Prostate gland (tissue), 2 donors: ENCODE data around the gene PSAT1. TPM values are rescaled to one million over a fixed set of nuclear protein-coding genes. Genes with fewer than 3 reads are reported as not detected.

Experiments used
- DNase-seq: peaks from one replicate; pipeline ENCODE4 v3.0.0-alpha.2; 2019; ENCODE audit warnings: low spot score
- H3K27ac ChIP-seq, 2 donors: fragments of 200-600 bp; sonication (generic); 2 replicates each; pipeline ENCODE4 v1.5.1; 2017 to 2019
- H3K27me3 ChIP-seq: fragments of 200-600 bp; sonication (generic); replicated peaks from 2 replicates; pipeline ENCODE4 v1.5.1; 2019; ENCODE audit not compliant: insufficient read depth
- H3K36me3 ChIP-seq, 2 donors: fragments of 200-600 bp; sonication (generic); 1 replicate in 1 of 2; 2 replicates in 1 of 2; pipeline versions ENCODE4 v1.5.1 to v1.8.1; 2017 to 2019
- H3K4me1 ChIP-seq: fragments of 200-600 bp; sonication (generic); replicated peaks from 2 replicates; pipeline ENCODE4 v1.5.1; 2019
- H3K4me3 ChIP-seq, 2 donors: fragments of 200-600 bp; sonication (generic); 2 replicates each; pipeline ENCODE4 v1.5.1; 2017 to 2019
- H3K9me3 ChIP-seq: fragments of 200-600 bp; sonication (generic); 2 replicates; pipeline ENCODE4 v1.5.1; 2017
- POLR2A ChIP-seq: fragments of 450-650 bp; IDR thresholded peaks from one replicate; pipeline ENCODE4 v1.6.1; 2016; ENCODE audit warnings: antibody characterized with exemption, mild to moderate bottlenecking
- POLR2AphosphoS5 ChIP-seq: sonication (generic); formaldehyde crosslinking; IDR thresholded peaks from one replicate; pipeline ENCODE4 v1.6.1; 2017; ENCODE audit warnings: antibody characterized with exemption
- WGBS: methylation state at CpG from one replicate; pipeline ENCODE4 v1.1.5; 2018; 5-methylcytosine and 5-hydroxymethylcytosine counted together
- intact Hi-C: fragments of 100-400 bp; cut with DNase I; formaldehyde crosslinking; loops from one replicate; pipeline ENCODE4 v1.14.2; 2022
- total RNA-seq, 2 donors: library from RNA; depleted of rRNA; stranded (reverse); fragments of >200 nt; gene quantifications; one replicate each; pipeline ENCODE4 v1.1.0, GENCODE V29; 2016
- TF ChIP-seq, protein P1 (sequence below), 4 experiments: fragments of 200-600 bp in 2 of 4; fragments of 450-650 bp in 2 of 4; sonication (generic) in 2 of 4; IDR thresholded peaks; 1 replicate in 3 of 4; 2 replicates in 1 of 4; pipeline ENCODE4 v1.5.1; 2016 to 2019; ENCODE audit warnings: antibody characterized with exemption in 4 of 4, mild to moderate bottlenecking in 2 of 4, moderate library complexity in 2 of 4

The PSAT1 gene
- total RNA-seq, 2 donors from 2014 or later: 30.4 to 45.8 TPM

DNA sequence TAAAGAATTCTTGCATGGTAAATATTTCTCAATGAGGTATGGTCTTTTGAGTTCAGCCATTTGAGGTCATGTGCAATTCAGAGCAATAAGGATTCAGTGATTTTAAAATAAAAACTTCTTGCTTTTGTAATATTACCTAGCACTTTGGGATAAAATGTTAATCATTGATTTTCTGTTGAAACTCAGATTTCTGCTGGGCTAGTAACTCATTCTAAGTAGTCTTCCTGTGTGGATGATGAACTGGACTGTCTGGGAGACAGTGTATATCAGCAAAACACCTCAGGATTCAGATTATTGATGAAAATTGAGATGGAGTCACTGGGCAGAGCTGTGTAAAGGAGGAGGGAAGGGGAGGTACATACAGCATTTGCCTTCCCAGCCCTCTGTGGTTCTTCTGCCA, 10.8 kb upstream of the PSAT1 start:
- no peak for DNase-seq
- Histone ChIP-seq H3K4me3 (no peak overlapping the region), H3K36me3 (no peaks in the 10 kb centered on the region), H3K27me3 (no peaks in the 10 kb centered on the region), H3K4me1 (no peaks in the 10 kb centered on the region), H3K9me3 (no peaks in the 10 kb centered on the region), H3K27ac (no peak overlapping the region)
- intact Hi-C loops: no loop called here
- TF ChIP-seq POLR2A (no peak), POLR2AphosphoS5 (no peak)
- TF ChIP-seq, protein P1, sequence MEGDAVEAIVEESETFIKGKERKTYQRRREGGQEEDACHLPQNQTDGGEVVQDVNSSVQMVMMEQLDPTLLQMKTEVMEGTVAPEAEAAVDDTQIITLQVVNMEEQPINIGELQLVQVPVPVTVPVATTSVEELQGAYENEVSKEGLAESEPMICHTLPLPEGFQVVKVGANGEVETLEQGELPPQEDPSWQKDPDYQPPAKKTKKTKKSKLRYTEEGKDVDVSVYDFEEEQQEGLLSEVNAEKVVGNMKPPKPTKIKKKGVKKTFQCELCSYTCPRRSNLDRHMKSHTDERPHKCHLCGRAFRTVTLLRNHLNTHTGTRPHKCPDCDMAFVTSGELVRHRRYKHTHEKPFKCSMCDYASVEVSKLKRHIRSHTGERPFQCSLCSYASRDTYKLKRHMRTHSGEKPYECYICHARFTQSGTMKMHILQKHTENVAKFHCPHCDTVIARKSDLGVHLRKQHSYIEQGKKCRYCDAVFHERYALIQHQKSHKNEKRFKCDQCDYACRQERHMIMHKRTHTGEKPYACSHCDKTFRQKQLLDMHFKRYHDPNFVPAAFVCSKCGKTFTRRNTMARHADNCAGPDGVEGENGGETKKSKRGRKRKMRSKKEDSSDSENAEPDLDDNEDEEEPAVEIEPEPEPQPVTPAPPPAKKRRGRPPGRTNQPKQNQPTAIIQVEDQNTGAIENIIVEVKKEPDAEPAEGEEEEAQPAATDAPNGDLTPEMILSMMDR (IDR thresholded peaks at IDR 0.05): no peak

DNA sequence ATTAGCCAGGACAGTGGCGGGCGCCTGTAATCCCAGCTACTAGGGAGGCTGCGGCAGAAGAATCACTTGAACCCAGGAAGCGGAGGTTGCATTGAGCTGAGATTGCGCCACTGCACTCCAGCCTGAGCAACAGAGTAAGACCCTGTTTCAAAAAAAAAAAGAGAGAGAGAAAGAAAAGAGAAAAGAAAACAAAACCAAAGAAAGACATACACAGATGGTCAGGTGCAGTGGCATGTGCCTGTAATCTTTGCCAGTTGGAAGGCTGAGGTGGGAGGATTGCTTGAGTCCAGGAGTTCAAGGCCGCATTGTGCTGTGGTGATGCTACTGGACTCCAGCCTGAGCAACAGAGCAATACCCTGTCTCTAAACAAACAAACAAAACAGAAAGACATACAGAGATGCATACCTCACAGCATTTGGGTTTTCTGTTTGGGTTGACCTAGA, 10.0 kb upstream of the PSAT1 start:
- intact Hi-C loops: no loop called here
- no peak overlapping the region for H3K4me3 ChIP-seq
- H3K27me3 ChIP-seq: no peaks in the 10 kb centered on the region
- TF ChIP-seq POLR2A (no peak), POLR2AphosphoS5 (no peak)
- TF ChIP-seq, protein P1 (IDR thresholded peaks at IDR 0.05): no peak
- 97% methylated on average over 6 of the region's 6 CpGs for WGBS
- no peaks in the 10 kb centered on the region for H3K36me3 ChIP-seq
- DNase-seq: no peak
- H3K27ac ChIP-seq: no peak overlapping the region
- H3K9me3 ChIP-seq: no peaks in the 10 kb centered on the region
- no peaks in the 10 kb centered on the region for H3K4me1 ChIP-seq

DNA sequence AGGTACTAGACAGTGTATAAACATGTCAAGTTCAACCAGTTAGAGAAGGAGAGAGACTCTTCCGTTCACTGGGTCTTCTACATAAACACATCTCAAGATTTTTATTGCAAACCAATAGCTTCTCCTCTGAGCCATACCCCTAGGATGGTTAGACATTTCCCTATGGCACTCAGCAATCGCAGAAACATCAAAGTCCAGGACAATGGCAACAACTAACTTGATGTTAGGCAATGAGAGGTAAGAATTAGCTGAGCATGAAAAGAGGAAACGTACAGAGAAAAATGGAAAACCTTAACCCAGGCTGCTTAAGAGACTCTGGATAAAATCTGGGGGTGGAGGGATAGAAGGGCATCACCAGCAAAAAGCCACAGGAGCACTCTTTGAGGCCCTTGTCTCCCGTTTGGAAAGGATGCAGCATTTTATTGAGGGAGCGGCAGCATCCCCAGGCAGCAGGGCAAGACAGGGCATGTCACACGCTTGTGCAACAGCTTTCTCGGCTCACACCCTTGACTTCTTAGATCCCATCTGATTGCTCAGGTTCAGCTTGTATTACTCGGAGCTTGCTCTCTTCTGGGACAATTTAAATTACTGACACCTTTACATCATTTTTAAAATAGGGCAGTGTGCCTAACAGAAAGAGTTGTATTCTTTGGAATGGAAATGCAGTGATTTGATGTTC, 8.6 kb upstream of the PSAT1 start:
- Histone ChIP-seq H3K27me3 (no peaks in the 10 kb centered on the region), H3K9me3 (no peaks in the 10 kb centered on the region), H3K27ac (no peak overlapping the region), H3K4me3 (no peak overlapping the region), H3K36me3 (no peaks in the 10 kb centered on the region), H3K4me1 (no peaks in the 10 kb centered on the region)
- DNase-seq: peak; percentile 83
- intact Hi-C loops: no loop called here
- WGBS: 44% methylated on average over 8 of the region's 8 CpGs
- TF ChIP-seq POLR2A (no peak), POLR2AphosphoS5 (peak; percentile 44)

DNA sequence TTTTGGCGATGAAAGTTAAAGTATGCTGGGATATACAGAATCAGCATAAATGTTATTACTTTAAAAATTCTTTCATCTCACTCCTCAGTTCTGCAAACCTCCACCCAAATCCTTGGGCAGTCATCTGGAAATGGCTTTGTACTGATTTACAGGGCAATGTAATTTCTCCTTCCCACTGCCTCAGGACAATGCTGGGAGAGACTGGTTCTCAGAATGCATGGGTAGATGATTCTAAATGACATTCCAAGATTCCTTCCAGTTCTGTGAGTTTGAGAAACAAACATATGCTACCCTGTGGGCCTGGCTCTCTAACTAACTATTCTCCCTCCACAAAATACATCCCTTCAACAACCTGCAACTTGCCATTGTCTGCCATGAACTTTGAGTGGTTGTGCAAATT, 7.5 kb upstream of the PSAT1 start:
- intact Hi-C loops: no loop called here
- Histone ChIP-seq H3K4me1 (no peaks in the 10 kb centered on the region), H3K36me3 (no peaks in the 10 kb centered on the region), H3K27me3 (no peaks in the 10 kb centered on the region), H3K9me3 (no peaks in the 10 kb centered on the region), H3K27ac (no peak overlapping the region), H3K4me3 (no peak overlapping the region)
- DNase-seq: no peak
- WGBS: 93% methylated on average over 1 of the region's 1 CpG
- TF ChIP-seq POLR2A: no peak
- TF ChIP-seq, protein P1 (IDR thresholded peaks at IDR 0.05): no peak
- TF ChIP-seq POLR2AphosphoS5: no peak

DNA sequence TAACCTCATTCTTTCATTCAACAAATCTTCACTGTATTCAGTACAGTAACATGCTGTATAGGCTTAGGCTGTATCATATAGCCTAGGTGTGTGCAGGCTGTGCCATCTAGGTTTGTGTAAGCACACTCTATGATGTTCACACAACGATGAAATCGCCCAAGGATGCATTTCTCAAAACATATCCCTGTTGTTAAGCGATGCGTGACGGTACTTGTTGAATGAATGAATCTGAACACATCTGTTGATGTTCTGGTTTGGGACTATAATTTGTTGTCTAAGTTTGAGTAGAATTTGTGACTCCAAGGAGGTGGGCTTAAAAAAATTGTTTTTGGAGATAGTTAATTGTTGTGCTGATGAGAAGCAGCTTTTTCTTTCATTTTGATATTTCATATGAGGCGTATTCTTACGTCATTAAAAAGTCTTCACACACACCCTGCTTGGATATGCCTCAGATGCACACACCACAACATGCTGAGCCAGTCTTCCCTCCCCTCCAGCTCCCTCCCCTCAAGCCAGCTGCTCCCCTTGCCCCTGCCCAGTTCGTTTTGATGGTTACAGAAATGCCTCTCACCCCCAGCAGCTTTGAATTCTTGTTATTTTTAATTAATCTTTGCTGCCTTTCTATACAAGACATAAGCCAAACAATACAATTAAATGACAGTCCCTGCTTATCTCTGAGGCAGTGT, 5.5 kb upstream of the PSAT1 start:
- TF ChIP-seq POLR2A (no peak), POLR2AphosphoS5 (no peak)
- TF ChIP-seq, protein P1 (IDR thresholded peaks at IDR 0.05): no peak
- no peak overlapping the region for H3K27ac ChIP-seq
- no peaks in the 10 kb centered on the region for H3K27me3 ChIP-seq
- DNase-seq: no peak
- WGBS: 79% methylated on average over 8 of the region's 8 CpGs
- H3K4me1 ChIP-seq: no peaks in the 10 kb centered on the region
- H3K9me3 ChIP-seq: no peaks in the 10 kb centered on the region
- no peak overlapping the region for H3K4me3 ChIP-seq
- intact Hi-C loops: no loop called here
- no peaks in the 10 kb centered on the region for H3K36me3 ChIP-seq
